BJ (cell line): Measurements from ENCODE around the gene RPS6KL1. TPM values are rescaled to one million over a fixed set of nuclear protein-coding genes. Genes with fewer than 3 reads are reported as not detected.

Experiments used
- CTCF ChIA-PET: fragments of 350-600 bp; formaldehyde crosslinking; extraction: SDS; loops from one replicate; lab custom pipeline; 2021; ENCODE audit warnings: antibody characterized with exemption, inconsistent platforms; lab: Yijun Ruan, JAX
- POLR2A ChIA-PET: fragments of 300-600 bp; sonication (Branson Sonifier 250); formaldehyde crosslinking; extraction: SDS; loops from one replicate; lab custom pipeline; 2021; ENCODE audit warnings: antibody characterized with exemption; lab: Charles Lee
- DNase-seq: peaks from one replicate; pipeline ENCODE4 v3.0.0-alpha.2; 2011; ENCODE audit warnings: low read depth
- H3K27me3 ChIP-seq: 2 replicates; pipeline ENCODE4 v1.6.0; 2011; ENCODE audit warnings: low read length; ENCODE audit not compliant: control insufficient read depth, insufficient read depth
- H3K36me3 ChIP-seq: 2 replicates; pipeline ENCODE4 v1.5.1; 2011; ENCODE audit warnings: low read length; ENCODE audit not compliant: control insufficient read depth, insufficient read depth
- H3K4me3 ChIP-seq: 2 replicates; pipeline ENCODE4 v1.5.1; 2011; ENCODE audit warnings: low read depth, mild to moderate bottlenecking, control low read depth, low read length
- polyA plus RNA-seq: library from polyadenylated mRNA; depleted of rRNA; stranded (reverse); fragments of >200 nt; gene quantifications from 2 replicates; pipeline ENCODE4 v1.2.3, GENCODE V29; 2011
- TF ChIP-seq, protein P1 (sequence below): IDR thresholded peaks from 2 replicates; pipeline ENCODE4 v1.5.1; 2011; ENCODE audit warnings: low read depth, mild to moderate bottlenecking, control low read depth, inconsistent platforms, low read length, moderate library complexity; ENCODE audit not compliant: insufficient read depth

RPS6KL1 gene
- polyA plus RNA-seq, 1 experiment, result 2.8 TPM

DNA sequence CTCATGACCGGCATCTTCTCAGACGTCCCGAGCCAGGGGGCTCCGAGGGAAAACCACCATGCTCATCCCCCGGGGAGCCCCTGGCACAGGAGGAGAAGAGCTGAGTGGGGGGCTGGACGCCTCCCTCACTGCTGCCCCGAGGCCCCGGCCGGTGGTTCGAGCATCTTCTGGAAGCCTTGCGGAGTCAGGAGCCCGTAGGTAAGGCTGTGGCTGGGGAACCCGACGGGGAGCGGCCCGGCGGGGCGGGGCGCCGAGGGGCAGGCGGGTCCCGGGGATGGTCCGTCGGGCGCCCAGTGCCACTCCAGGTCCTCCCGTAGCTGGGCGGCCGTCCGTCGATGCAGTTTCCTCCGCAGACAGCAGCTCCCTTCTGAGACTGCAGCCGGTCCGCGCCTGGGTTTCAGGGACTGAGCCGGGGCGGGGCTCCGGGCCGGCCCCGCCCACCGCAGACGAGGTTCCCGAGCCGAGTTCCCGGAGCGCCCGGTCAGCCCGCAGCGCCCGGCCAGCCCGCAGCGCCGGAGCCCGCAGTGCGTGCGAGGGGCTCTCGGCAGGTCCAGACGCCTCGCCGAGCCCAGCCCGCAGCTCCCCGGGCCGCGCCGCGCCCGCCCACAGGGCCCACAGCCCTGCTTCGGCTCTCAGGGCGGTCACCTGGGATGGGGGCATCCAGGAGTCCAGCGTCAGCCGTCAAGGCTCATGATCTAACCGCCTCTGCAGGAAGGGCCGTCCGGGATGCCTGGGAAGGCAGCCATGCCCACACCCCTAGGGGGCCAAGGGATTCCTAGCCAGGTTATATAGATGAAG, 32.4 kb upstream of the RPS6KL1 start, which contains the start of gene PGF:
TSS of gene PGF (minus strand) at position 369 of the 798 bp plus-strand sequence. CDS start at position 14, 355 bp downstream.
- Histone ChIP-seq H3K4me3 (peak within 1 kb of the TSS; percentile 45), H3K36me3 (no peaks in the 10 kb centered on the region), H3K27me3 (no peaks in the 10 kb centered on the region; the same call in 1 of the 2 replicates)
- ChIA-PET CTCF (interaction anchor here (0.9 to 5.1 kb wide), 4 partner anchors 10 to 133 kb away, joined by 3 to 29 read pairs (median 15); no protein-coding TSS in a partner anchor), POLR2A (no interaction called here)
- TF ChIP-seq, protein P1, sequence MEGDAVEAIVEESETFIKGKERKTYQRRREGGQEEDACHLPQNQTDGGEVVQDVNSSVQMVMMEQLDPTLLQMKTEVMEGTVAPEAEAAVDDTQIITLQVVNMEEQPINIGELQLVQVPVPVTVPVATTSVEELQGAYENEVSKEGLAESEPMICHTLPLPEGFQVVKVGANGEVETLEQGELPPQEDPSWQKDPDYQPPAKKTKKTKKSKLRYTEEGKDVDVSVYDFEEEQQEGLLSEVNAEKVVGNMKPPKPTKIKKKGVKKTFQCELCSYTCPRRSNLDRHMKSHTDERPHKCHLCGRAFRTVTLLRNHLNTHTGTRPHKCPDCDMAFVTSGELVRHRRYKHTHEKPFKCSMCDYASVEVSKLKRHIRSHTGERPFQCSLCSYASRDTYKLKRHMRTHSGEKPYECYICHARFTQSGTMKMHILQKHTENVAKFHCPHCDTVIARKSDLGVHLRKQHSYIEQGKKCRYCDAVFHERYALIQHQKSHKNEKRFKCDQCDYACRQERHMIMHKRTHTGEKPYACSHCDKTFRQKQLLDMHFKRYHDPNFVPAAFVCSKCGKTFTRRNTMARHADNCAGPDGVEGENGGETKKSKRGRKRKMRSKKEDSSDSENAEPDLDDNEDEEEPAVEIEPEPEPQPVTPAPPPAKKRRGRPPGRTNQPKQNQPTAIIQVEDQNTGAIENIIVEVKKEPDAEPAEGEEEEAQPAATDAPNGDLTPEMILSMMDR, result no peak
- DNase-seq, result no peak

DNA sequence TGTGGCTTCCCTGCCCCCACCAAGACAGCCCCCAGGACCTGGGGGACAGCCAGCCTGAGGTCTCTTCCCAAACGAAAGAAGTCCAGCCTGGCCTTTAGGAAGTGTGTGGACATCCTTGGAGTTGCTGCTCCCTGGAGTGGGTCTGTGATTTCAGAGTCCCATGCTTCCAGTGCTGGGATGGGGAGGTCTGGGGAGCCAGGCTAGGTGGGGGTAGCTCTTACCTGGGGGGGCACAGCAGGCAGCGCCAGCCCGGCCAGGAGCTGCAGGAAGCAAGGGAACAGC, 31.8 kb upstream of the RPS6KL1 start:
- ChIA-PET POLR2A (no interaction called here), CTCF (interaction anchor here (0.9 to 5.1 kb wide), 4 partner anchors 10 to 134 kb away, joined by 3 to 29 read pairs (median 15); no protein-coding TSS in a partner anchor)

DNA sequence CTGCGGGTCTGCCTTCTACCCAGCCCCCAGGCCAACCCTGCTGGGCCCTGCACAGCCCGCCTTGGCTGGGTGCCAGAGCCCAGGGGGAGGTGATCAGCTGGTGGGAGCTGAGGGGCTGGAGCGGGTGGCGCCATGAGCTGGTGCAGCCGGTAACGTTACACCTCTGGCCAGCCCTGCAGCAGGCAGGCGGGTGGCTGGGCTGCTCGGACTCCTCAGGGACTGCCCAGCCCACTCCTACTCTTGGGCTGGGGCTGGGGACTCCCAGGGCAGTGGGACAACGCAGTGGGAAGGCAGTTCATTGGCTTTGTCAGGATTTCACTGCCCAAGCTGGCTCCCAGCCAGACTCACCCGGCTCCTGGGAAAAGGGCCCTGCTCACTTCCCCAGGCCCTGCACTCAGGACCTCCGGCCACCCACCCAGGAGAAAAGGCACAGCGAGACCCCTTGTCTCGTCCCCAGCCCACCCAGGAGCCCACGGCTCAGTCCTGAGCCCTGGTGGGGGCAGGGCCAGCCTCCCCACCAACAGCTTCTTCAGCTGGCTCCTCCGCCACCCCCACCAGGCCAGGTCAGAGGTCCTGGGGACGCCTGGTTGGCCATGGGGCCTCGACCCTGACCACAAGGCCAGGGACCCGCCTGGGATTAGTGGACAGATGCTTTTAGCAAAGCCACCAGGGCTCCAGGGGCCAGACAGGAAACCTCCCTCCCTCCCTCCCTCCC, 31.3 kb upstream of the RPS6KL1 start:
- TF ChIP-seq, protein P1, result no peak
- POLR2A ChIA-PET, result no interaction called here
- no peak for DNase-seq

More for the DNA sequence above, 31.8 kb upstream of the RPS6KL1 start:
- no peak for DNase-seq
- Histone ChIP-seq H3K36me3 (no peaks in the 10 kb centered on the region), H3K4me3 (peak overlapping the region; percentile 45), H3K27me3 (no peaks in the 10 kb centered on the region; the same call in 1 of the 2 replicates)
- TF ChIP-seq, protein P1, result no peak

DNA sequence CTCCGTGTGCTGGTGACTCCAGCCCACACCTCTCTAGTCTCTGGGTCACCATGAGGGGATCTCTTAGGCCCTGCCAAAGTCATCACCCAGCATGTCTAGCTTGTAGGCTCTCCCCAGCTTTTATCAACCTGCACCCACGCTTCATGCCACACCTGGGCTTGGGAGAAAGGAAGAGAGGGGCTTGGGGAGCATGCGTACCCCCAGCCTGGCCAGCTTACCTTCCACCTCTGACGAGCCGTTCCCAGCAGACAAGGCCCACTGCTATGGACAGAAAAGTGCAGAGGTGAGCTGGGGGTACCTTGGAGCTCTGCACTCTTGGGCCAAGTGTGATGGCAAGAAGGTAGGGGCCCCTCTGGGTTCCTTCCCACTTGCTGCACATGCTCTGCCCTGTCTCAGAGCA, 30.6 kb upstream of the RPS6KL1 start:
- Histone ChIP-seq H3K4me3 (peak overlapping the region; percentile 45; the same call in 1 of the 2 replicates), H3K27me3 (no peaks in the 10 kb centered on the region; the same call in none of the 2 replicates), H3K36me3 (no peaks in the 10 kb centered on the region; the same call in 1 of the 2 replicates)
- TF ChIP-seq, protein P1, result no peak
- DNase-seq, result no peak
- POLR2A ChIA-PET, result no interaction called here
- CTCF ChIA-PET, result interaction anchor here (1.1 to 5.1 kb wide), 3 partner anchors 8 to 135 kb away, joined by 3 to 29 read pairs (median 27); no protein-coding TSS in a partner anchor

More for the DNA sequence above, 31.3 kb upstream of the RPS6KL1 start:
- peak overlapping the region; percentile 45 for H3K4me3 ChIP-seq
- CTCF ChIA-PET, result interaction anchor here (1.0 to 5.1 kb wide), 4 partner anchors 9 to 134 kb away, joined by 3 to 29 read pairs (median 15); no protein-coding TSS in a partner anchor
- no peaks in the 10 kb centered on the region; the same call in 1 of the 2 replicates for H3K27me3 ChIP-seq
- no peaks in the 10 kb centered on the region; the same call in 1 of the 2 replicates for H3K36me3 ChIP-seq
